NB4 (cell line): Measurements from ENCODE around the gene FARP1.

Experiments
- DNase-seq: peaks from one replicate; pipeline ENCODE4 v3.0.0; 2010; ENCODE audit warnings: low read depth
- H3K4me3 ChIP-seq: one replicate; pipeline ENCODE4 v1.5.1; 2011; ENCODE audit warnings: mild to moderate bottlenecking, low read depth, low read length, moderate library complexity
- CTCF ChIP-seq: IDR thresholded peaks from one replicate; pipeline ENCODE4 v1.5.1; 2012; ENCODE audit warnings: low read depth, low read length
- MAX ChIP-seq: IDR thresholded peaks from 2 replicates; pipeline ENCODE4 v1.6.1; 2011; ENCODE audit warnings: low read depth, low read length
- MYC ChIP-seq: IDR thresholded peaks from 2 replicates; pipeline ENCODE4 v1.6.1; 2011; ENCODE audit warnings: low read depth, low read length
- POLR2A ChIP-seq: IDR thresholded peaks from 2 replicates; pipeline ENCODE4 v1.6.1; 2011; ENCODE audit warnings: mild to moderate bottlenecking; ENCODE audit not compliant: insufficient read length; ENCODE audit errors: extremely low read depth

FARP1 gene

DNA sequence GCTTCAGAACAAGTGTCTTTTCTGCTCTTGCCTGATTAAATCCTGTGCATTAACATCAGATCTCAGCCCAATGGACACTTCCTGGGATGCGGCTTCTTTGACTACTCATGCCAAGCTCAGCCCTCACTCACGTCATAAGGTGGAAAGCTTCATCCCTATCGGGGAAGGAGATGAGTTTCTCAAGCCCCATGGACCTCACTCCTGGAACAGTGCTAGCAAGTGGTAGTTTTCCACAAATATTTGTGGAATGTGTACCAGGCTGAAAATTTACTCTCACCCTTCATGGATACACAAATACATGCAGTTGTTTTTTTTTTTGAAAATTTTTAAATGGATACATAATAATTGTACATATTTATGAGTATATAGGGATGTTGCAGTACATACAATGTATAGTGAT is 34.6 kb upstream of the FARP1 start:
- TF ChIP-seq MAX (no peak), POLR2A (no peak), CTCF (no peak)
- DNase-seq: no peak
- H3K4me3 ChIP-seq: no peak overlapping the region

DNA sequence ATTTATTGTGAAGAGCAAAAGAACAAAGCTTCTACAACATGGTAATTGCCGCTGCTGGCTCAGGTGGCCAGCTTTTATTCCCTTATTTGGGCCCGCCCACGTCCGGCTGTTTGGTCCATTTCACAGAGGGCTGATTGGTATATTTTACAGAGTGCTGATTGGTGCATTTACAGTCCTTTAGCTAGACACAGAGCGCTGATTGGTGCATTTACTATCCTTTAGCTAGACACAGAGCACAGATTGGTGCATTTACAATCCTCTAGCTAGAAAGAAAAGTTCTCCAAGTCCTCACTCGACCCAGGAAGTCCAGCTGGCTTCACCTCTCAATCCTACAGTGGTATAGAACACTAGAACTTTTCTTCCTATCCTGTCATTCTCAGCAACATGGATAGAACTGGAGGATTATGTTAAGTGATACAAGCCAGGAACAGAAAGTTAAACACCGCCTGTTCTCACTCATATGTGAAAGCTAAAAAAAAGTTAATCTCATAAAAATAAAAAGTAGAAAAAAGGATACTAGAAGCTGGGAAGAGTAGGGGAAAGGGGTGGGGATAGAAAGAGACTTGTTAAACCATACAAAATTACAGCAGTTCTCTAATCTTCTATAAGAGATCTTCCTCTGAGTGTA is 33.6 kb upstream of the FARP1 start:
- no peak for TF ChIP-seq CTCF
- no peak for TF ChIP-seq MYC
- TF ChIP-seq MAX: no peak
- no peak for TF ChIP-seq POLR2A
- no peak overlapping the region for H3K4me3 ChIP-seq
- no peak for DNase-seq

DNA sequence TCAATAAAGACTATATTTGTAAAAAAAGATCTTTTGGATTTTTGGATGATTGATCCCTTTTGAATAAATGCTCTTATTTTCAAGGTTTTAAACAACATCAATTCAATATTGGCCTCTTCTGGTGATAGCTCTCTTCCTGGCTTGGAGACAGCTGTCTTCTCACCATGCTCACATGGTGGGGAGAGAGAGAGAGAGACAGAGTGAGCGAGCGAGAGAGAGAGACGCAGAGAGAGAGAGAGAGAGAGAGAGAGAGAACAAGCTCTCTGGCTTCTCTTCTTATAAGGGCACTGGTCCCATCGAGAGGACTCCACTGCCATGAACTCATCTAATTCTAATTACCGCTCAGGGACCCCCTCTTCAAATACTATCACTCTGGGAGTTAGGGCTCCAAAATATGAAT is 32.1 kb upstream of the FARP1 start:
- no peak for TF ChIP-seq CTCF
- no peak for TF ChIP-seq MYC
- no peak for TF ChIP-seq MAX
- TF ChIP-seq POLR2A: no peak

GRCh38 chr13:98111168-98112098 is 31.5 kb upstream of the FARP1 start:
- no peak for TF ChIP-seq CTCF
- TF ChIP-seq MAX: no peak
- TF ChIP-seq POLR2A: no peak
- TF ChIP-seq MYC: no peak
- H3K4me3 ChIP-seq: no peak overlapping the region
- DNase-seq: no peak

More for the DNA sequence above, 32.1 kb upstream of the FARP1 start:
- DNase-seq: no peak
- no peak overlapping the region for H3K4me3 ChIP-seq

DNA sequence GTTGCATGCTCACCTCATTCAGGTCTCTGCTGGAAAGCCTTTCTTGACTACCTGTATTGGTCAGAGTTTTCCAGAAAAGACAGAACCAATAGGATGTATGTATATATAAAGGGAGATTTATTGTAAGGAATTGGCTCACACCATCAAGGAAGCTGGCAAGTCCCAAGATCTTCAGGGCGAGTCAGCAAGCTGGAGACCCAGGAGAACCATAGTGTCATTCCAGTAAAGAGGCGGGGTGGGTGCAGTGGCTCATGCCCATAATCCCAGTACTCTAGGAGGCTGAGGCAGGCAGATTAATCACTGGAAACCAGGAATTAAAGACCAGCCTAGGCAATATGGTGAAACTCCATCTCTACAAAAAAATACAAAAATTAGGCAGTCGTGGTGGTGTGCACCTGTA is 30.4 kb upstream of the FARP1 start:
- no peak overlapping the region for H3K4me3 ChIP-seq
- DNase-seq: no peak

More for the DNA sequence above, 30.4 kb upstream of the FARP1 start:
- no peak for TF ChIP-seq CTCF
- TF ChIP-seq POLR2A: no peak
- TF ChIP-seq MAX: no peak
- no peak for TF ChIP-seq MYC
